Measurements from ENCODE around the gene FGA. TPM values are rescaled to one million over a fixed set of nuclear protein-coding genes. Genes with fewer than 3 reads are reported as not detected.

Gene FGA
- total RNA-seq, 1 experiment from 2014 or later = not detected

- Histone ChIP-seq H3K4me3 (no peak overlapping the region), H3K36me3 (ENCODE audit: low read depth) (no peaks in the 10 kb centered on the region), H3K79me2 (ENCODE audit: low read depth) (no peaks in the 10 kb centered on the region), H2AFZ (no peak overlapping the region), H4K20me1 (ENCODE audit: insufficient read depth) (no peaks in the 10 kb centered on the region), H3K4me1 (replicated peaks; ENCODE audit: insufficient read depth) (peaks cover 10% of the 10 kb centered on the region), H3K27ac (no peak overlapping the region), H3F3A (ENCODE audit: insufficient read depth, low read depth) (no peaks in the 10 kb centered on the region), H3K9me2 (ENCODE audit: insufficient read depth) (no peaks in the 10 kb centered on the region), H3K27me3 (ENCODE audit: insufficient read depth, low read depth) (no peaks in the 10 kb centered on the region), H3K9me3 (ENCODE audit: insufficient read depth, low read depth) (no peaks in the 10 kb centered on the region), H3K4me2 (no peak overlapping the region)
- ChIA-PET POLR2A (ENCODE audit: unreplicated experiment) (no interaction called here), CTCF (interaction anchor here (0.7 kb wide), 1 partner anchor 581 kb away, joined by 3 read pairs; no protein-coding TSS in a partner anchor)
- no peak for DNase-seq
- no TSS peak for BruUV-seq (replicated peaks)
- TF ChIP-seq EZH2 (IDR thresholded peaks at IDR 0.05; ENCODE audit: low read depth) = no peak
- no peak for TF ChIP-seq CTCF (conservative IDR thresholded peaks at IDR 0.05)
- intact Hi-C loops (cut with micrococcal nuclease; ENCODE audit: unreplicated experiment) = no loop called here
These were observed 16.5 kb upstream of the FGA start for GRCh38 chr4:154606728-154607723.

GRCh38 chr4:154604696-154605200 is 14.2 kb upstream of the FGA start:
- POLR2A ChIA-PET (ENCODE audit: unreplicated experiment) = no interaction called here
- Histone ChIP-seq H3K9me3 (ENCODE audit: insufficient read depth, low read depth) (no peaks in the 10 kb centered on the region), H3K4me2 (no peak overlapping the region)

More at GRCh38 chr4:154604696-154605200, 14.2 kb upstream of the FGA start:
- Histone ChIP-seq H3K4me3 (no peak overlapping the region), H3F3A (ENCODE audit: insufficient read depth, low read depth) (no peaks in the 10 kb centered on the region), H4K20me1 (ENCODE audit: insufficient read depth) (no peaks in the 10 kb centered on the region), H3K79me2 (ENCODE audit: low read depth) (no peaks in the 10 kb centered on the region), H3K9me2 (ENCODE audit: insufficient read depth) (no peaks in the 10 kb centered on the region), H3K4me1 (replicated peaks; ENCODE audit: insufficient read depth) (peaks cover 10% of the 10 kb centered on the region), H3K36me3 (ENCODE audit: low read depth) (no peaks in the 10 kb centered on the region), H3K27ac (no peak overlapping the region), H2AFZ (no peak overlapping the region), H3K27me3 (ENCODE audit: insufficient read depth, low read depth) (no peaks in the 10 kb centered on the region)
- no peak for DNase-seq
- BruUV-seq (replicated peaks) = no TSS peak
- intact Hi-C loops (cut with micrococcal nuclease; ENCODE audit: unreplicated experiment) = no loop called here
- CTCF ChIA-PET = no interaction called here
- TF ChIP-seq EZH2 (IDR thresholded peaks at IDR 0.05; ENCODE audit: low read depth) (no peak), CTCF (conservative IDR thresholded peaks at IDR 0.05) (no peak)
